Testis (tissue), 3 donors: ENCODE results near the gene DNAI1. TPM values are rescaled to one million over a fixed set of nuclear protein-coding genes. Genes with fewer than 3 reads are reported as not detected.

Experiments
- DNase-seq: peaks from one replicate; pipeline ENCODE4 v3.0.0-alpha.2; 2019
- H3K27ac ChIP-seq, 2 donors: fragments of 200-600 bp; sonication (generic); one replicate each; pipeline ENCODE4 v1.5.1; 2019
- H3K27me3 ChIP-seq: fragments of 200-600 bp; sonication (generic); one replicate; pipeline ENCODE4 v1.5.1; 2019
- H3K36me3 ChIP-seq: fragments of 200-600 bp; sonication (generic); one replicate; pipeline ENCODE4 v1.5.1; 2017; ENCODE audit warnings: low read depth; ENCODE audit errors: missing control alignments
- H3K4me1 ChIP-seq: fragments of 200-600 bp; sonication (generic); one replicate; pipeline ENCODE4 v1.5.1; 2019
- H3K4me3 ChIP-seq, 2 donors: fragments of 200-600 bp; sonication (generic); one replicate each; pipeline ENCODE4 v1.5.1; 2017 to 2019
- H3K9me3 ChIP-seq: fragments of 200-600 bp; sonication (generic); one replicate; pipeline ENCODE4 v1.5.1; 2017
- POLR2A ChIP-seq: fragments of 450-650 bp; IDR thresholded peaks from one replicate; pipeline ENCODE4 v1.6.1; 2017; ENCODE audit warnings: antibody characterized with exemption, mild to moderate bottlenecking, moderate library complexity
- WGBS, 2 donors: methylation state at CpG; one replicate each; pipeline ENCODE4 v1.1.5; 2018; 5-methylcytosine and 5-hydroxymethylcytosine counted together
- intact Hi-C: fragments of 100-400 bp; cut with DNase I; formaldehyde crosslinking; loops from one replicate; pipeline ENCODE4 v1.15.1; 2023; ENCODE audit warnings: low total_unique reads
- polyA plus RNA-seq: library from polyadenylated mRNA; stranded (reverse); fragments of 350-450 nt; fragmentation: Illumina TruSeq; extraction: RNeasy Lipid Tissue Mini Kit (QIAGEN cat#74804); gene quantifications from one replicate; pipeline ENCODE4 v1.2.3, GENCODE V29; 2014; ENCODE audit warnings: low read depth, low replicate concordance; ENCODE audit not compliant: insufficient read depth
- total RNA-seq, 2 donors: library from RNA; depleted of rRNA; stranded (reverse); fragments of >200 nt; gene quantifications; one replicate each; pipeline ENCODE4 v1.2.3, GENCODE V29; 2016
- TF ChIP-seq, protein P1 (sequence below), 3 experiments: fragments of 450-650 bp in 2 of 3; fragments of 200-600 bp in 1 of 3; sonication (generic) in 1 of 3; IDR thresholded peaks; one replicate each; pipeline ENCODE4 v1.5.1; 2016 to 2019; ENCODE audit warnings: antibody characterized with exemption in 3 of 3, mild to moderate bottlenecking in 2 of 3, moderate library complexity in 1 of 3

The DNAI1 gene
- total and polyA plus RNA-seq, 3 donors from 2014 or later = 22.7 to 109 (median 36.7) TPM

DNA sequence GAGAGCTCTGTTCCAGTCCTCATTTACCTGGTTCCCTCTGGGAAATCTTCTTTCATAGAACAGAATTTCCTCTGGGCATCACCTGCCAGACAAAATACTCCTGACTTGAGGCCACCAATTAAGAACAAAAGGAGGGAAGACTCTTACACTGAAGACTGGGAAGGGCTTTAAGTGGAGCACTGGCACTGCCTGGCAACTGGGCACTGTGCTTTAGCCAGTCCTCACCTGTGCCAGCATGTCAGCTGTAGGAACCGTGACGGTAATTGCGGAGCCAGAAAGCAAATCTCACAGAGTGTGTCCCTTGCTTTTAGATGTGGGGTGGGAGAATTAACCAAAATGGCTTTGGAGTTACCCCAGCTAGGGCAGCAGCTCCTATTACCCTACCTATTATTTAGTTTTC is 40.9 kb upstream of the DNAI1 start:
- no peak overlapping the region for H3K4me3 ChIP-seq
- no peaks in the 10 kb centered on the region for H3K36me3 ChIP-seq
- intact Hi-C loops = no loop called here
- 90 to 95% methylated on average over 3 of the region's 3 CpGs for WGBS, 2 donors
- H3K4me1 ChIP-seq = no peaks in the 10 kb centered on the region
- TF ChIP-seq, protein P1, sequence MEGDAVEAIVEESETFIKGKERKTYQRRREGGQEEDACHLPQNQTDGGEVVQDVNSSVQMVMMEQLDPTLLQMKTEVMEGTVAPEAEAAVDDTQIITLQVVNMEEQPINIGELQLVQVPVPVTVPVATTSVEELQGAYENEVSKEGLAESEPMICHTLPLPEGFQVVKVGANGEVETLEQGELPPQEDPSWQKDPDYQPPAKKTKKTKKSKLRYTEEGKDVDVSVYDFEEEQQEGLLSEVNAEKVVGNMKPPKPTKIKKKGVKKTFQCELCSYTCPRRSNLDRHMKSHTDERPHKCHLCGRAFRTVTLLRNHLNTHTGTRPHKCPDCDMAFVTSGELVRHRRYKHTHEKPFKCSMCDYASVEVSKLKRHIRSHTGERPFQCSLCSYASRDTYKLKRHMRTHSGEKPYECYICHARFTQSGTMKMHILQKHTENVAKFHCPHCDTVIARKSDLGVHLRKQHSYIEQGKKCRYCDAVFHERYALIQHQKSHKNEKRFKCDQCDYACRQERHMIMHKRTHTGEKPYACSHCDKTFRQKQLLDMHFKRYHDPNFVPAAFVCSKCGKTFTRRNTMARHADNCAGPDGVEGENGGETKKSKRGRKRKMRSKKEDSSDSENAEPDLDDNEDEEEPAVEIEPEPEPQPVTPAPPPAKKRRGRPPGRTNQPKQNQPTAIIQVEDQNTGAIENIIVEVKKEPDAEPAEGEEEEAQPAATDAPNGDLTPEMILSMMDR (IDR thresholded peaks at IDR 0.05) = no peak
- TF ChIP-seq POLR2A = no peak
- no peak overlapping the region for H3K27ac ChIP-seq
- H3K27me3 ChIP-seq = no peaks in the 10 kb centered on the region
- H3K9me3 ChIP-seq = no peaks in the 10 kb centered on the region
- DNase-seq = no peak

DNA sequence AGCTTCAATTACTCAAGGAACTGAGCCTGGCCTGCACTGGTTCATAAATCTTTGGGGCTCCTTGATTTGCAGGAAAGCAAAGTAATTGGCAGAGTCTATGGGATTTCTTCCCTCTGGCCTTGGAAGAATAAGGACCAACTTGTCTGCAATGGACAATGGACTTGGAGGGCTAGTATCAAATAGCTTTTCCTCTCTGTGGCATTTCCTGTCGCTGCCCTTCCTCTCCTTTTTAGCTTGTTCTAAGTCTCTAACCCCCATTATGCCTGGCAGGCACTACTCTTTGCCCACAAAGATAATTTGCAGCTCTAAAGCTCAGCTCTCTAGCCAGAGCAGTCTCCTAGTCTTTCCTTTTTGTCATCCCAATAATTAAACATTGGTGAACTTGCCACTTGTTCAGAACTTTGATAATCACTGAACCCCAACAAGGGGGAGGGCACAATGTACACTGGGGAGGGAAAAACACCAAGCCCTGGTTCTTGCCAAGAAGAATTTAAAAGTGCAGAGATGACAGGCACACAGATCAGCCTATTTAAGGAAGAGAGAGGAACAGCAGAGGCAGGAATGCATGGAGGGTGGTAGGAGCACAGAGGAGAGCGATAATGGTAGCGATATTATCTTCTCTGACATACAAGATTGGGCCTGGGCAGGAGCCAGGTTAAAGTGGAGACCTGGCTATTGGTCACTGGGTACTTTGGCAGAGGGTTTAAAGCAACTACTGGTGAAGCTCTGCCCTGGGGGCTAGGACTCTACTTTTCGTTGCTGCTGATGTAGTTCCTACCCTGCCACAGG is 38.7 kb upstream of the DNAI1 start:
- TF ChIP-seq, protein P1 (IDR thresholded peaks at IDR 0.05) = no peak
- intact Hi-C loops = no loop called here
- 86% methylated on average over 4 of the region's 4 CpGs for WGBS, 2 donors
- Histone ChIP-seq H3K9me3 (no peaks in the 10 kb centered on the region), H3K27me3 (no peaks in the 10 kb centered on the region), H3K4me3 (no peak overlapping the region), H3K27ac (no peak overlapping the region), H3K36me3 (no peaks in the 10 kb centered on the region), H3K4me1 (no peaks in the 10 kb centered on the region)
- DNase-seq = no peak

DNA sequence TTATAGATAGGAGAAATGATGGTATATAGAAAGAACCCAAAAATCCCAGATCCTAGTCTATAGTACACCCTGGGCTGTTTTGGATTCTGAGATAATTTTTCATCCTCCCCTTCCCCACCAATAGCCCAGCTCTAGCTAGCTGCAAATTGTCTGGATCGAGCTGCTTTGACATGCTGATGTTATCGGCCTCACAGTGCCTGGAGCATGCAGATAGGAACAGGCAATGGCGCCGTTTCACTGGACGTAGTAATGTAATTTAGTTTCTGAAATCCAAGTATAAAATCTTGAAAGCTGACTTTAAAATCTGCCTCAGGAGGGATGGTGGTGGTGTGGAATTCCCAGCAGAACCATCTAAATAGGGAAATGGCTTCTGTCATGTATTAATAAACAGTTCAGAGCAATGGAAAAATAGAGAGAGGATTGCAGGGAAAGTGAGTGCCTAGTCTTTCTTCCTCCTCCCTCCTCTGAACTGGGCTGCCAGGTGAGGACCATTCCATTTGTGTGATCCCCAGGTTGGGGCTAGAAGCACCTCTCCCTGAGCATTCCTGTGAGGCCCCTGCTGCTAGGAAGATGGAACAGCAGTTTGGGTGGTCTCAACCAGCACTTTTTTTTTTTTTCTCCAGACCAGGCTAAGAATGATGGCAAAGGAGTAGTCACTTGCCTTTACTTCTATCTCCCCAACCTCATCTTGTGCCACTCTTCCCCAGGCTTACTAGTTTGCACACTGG is 32.1 kb upstream of the DNAI1 start:
- no peak for DNase-seq
- Histone ChIP-seq H3K4me3 (no peak overlapping the region), H3K9me3 (no peaks in the 10 kb centered on the region), H3K27me3 (no peaks in the 10 kb centered on the region), H3K36me3 (no peaks in the 10 kb centered on the region), H3K4me1 (peaks cover 10% of the 10 kb centered on the region), H3K27ac (no peak overlapping the region)
- WGBS, 2 donors = 80 to 86% methylated on average over 5 of the region's 5 CpGs
- TF ChIP-seq POLR2A = no peak
- TF ChIP-seq, protein P1 (IDR thresholded peaks at IDR 0.05) = no peak
- intact Hi-C loops = no loop called here

DNA sequence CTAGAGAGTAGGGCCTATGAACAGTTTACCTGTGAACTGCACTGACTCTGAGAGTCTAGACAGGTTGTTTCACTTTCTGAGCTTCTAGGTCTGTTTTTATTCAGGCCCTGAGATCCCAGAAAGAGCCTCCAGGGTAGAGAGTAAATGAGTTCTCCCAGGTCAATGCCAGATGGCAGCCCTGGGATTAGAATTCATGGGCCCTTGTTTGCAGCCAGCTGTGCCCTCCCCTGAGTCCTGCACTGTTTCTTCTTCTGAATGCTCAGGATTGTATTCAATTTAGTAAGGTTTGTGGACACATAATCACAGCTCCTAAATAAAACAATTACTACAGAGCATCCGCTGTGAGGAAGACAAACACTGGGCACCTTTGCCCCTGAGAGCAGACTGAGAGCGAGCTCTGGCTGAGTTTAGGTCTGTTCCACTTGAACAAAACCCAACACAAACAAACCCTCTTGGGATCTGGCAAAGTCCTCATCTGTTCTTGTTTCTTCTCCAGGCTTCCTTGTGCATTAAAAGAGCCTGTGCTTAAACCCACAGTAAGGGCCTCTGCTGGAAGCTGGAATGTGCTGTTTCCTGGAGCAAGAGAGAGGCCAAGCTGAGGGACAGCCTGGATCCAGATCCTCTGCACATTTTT is 30.2 kb upstream of the DNAI1 start:
- no peak overlapping the region for H3K27ac ChIP-seq
- no peak overlapping the region for H3K4me3 ChIP-seq
- no peak for DNase-seq
- H3K36me3 ChIP-seq = no peaks in the 10 kb centered on the region
- no peaks in the 10 kb centered on the region for H3K9me3 ChIP-seq
- peaks cover 10% of the 10 kb centered on the region for H3K4me1 ChIP-seq
- no peaks in the 10 kb centered on the region for H3K27me3 ChIP-seq
- intact Hi-C loops = no loop called here
- 65 to 78% methylated on average over 2 of the region's 2 CpGs for WGBS, 2 donors
- TF ChIP-seq, protein P1 (IDR thresholded peaks at IDR 0.05) = no peak
- TF ChIP-seq POLR2A = no peak
